Measurements from ENCODE around the gene ATP10A.

The ATP10A gene

DNA sequence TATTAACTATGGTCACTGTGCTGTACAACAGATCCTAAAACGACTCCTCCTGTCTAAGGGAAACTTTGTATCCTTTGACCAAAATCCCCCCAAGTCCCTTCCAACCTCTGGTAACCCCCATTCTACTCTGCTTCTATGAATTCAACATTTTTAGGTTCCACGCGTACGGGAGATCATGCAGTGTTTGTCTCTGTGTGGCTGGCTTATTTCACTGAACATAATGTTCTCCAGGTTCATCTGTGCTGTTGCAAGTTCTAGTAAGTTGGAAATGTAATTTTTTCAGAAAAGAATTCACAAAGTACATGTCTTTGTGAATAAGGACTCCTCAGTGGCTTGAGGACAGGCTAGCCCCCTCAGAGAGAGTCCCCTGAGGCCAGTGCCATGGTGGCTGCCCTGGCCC, 66.1 kb downstream of the ATP10A start:
- TF ChIP-seq, protein P1, sequence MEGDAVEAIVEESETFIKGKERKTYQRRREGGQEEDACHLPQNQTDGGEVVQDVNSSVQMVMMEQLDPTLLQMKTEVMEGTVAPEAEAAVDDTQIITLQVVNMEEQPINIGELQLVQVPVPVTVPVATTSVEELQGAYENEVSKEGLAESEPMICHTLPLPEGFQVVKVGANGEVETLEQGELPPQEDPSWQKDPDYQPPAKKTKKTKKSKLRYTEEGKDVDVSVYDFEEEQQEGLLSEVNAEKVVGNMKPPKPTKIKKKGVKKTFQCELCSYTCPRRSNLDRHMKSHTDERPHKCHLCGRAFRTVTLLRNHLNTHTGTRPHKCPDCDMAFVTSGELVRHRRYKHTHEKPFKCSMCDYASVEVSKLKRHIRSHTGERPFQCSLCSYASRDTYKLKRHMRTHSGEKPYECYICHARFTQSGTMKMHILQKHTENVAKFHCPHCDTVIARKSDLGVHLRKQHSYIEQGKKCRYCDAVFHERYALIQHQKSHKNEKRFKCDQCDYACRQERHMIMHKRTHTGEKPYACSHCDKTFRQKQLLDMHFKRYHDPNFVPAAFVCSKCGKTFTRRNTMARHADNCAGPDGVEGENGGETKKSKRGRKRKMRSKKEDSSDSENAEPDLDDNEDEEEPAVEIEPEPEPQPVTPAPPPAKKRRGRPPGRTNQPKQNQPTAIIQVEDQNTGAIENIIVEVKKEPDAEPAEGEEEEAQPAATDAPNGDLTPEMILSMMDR (IDR thresholded peaks at IDR 0.05): no peak
- no peaks in the 10 kb centered on the region for H3K36me3 ChIP-seq
- H3K9me3 ChIP-seq: no peaks in the 10 kb centered on the region
- no peak overlapping the region for H3K27ac ChIP-seq
- no peaks in the 10 kb centered on the region for H3K4me1 ChIP-seq (ENCODE audit: control insufficient read depth in 1 of 2, insufficient read depth in 1 of 2, low read depth in 1 of 2, low read length in 1 of 2)
- peaks cover 38% of the 10 kb centered on the region for H3K27me3 ChIP-seq
- H3K4me3 ChIP-seq (ENCODE audit: low read depth in 1 of 2, low read length in 1 of 2): no peak overlapping the region

DNA sequence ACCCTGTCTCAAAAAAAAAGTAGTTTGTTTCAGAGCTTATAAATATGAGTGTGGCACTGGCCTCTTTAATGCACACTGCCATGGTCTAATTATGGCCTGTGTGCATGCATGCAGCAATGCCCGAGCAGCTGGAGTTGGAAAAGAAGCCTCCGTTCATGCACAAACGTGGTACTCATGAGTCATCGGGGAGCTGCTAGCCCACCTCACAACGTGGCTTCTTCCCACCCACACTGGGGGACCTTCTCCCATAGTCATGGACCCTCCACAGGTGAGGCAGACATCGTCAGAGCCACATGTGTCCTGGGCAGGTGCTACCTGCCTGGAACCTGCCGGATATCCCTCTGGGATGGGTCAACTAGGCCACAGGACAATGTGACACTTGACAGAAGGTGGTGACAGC, 66.7 kb downstream of the ATP10A start:
- no peaks in the 10 kb centered on the region for H3K9me3 ChIP-seq
- no peaks in the 10 kb centered on the region for H3K36me3 ChIP-seq
- no peak overlapping the region for H3K4me3 ChIP-seq (ENCODE audit: low read depth in 1 of 2, low read length in 1 of 2)
- no peak overlapping the region for H3K27ac ChIP-seq
- H3K27me3 ChIP-seq: peaks cover 38% of the 10 kb centered on the region
- no peaks in the 10 kb centered on the region for H3K4me1 ChIP-seq (ENCODE audit: control insufficient read depth in 1 of 2, insufficient read depth in 1 of 2, low read depth in 1 of 2, low read length in 1 of 2)
- TF ChIP-seq, protein P1 (IDR thresholded peaks at IDR 0.05): no peak

DNA sequence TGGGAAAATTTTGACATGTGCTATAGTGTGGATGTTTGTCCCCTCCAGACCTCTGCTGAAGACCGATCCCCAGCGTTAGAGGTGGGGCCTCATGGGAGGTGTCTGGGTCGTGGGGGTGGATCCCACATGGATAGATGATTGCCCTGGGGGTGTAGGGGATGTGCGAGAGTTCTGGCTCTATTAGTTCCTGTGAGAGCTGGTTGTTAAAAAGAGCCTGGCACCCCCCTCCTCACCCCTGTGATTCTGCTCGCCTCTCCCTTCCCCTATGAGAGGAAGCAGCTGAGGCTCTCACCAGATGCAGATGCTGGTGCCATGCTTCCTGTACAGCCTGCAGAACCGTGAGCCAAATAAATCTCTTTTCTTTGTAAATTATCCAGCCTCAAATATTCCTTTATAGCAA, 67.4 kb downstream of the ATP10A start:
- H3K27me3 ChIP-seq: peaks cover 38% of the 10 kb centered on the region
- H3K4me3 ChIP-seq (ENCODE audit: low read depth in 1 of 2, low read length in 1 of 2): no peak overlapping the region
- H3K36me3 ChIP-seq: no peaks in the 10 kb centered on the region
- H3K9me3 ChIP-seq: no peaks in the 10 kb centered on the region
- TF ChIP-seq, protein P1 (IDR thresholded peaks at IDR 0.05): no peak
- no peaks in the 10 kb centered on the region for H3K4me1 ChIP-seq (ENCODE audit: control insufficient read depth in 1 of 2, insufficient read depth in 1 of 2, low read depth in 1 of 2, low read length in 1 of 2)
- no peak overlapping the region for H3K27ac ChIP-seq

DNA sequence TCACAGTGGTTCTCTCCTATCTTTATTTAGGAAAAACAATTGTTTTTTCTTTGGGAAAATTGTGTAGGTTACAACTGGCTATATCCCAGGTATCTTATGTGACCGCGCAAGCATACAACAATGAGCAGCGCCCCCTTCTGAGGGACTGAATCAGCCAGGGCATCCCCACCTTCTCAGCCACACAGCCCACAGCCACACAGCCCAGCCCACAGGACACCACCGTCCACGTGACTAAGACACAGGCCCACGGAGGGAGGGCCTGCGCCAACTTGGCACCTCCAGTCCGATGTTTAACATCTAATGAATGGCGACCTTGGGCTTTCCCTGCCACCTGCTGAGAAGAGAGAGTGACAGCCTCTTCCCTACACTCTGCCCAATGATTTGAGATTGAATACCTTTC, 68.1 kb downstream of the ATP10A start:
- peaks cover 31% of the 10 kb centered on the region for H3K27me3 ChIP-seq
- H3K4me3 ChIP-seq (ENCODE audit: low read depth in 1 of 2, low read length in 1 of 2): no peak overlapping the region
- H3K36me3 ChIP-seq: no peaks in the 10 kb centered on the region
- no peak overlapping the region for H3K27ac ChIP-seq
- TF ChIP-seq, protein P1 (IDR thresholded peaks at IDR 0.05): no peak
- H3K9me3 ChIP-seq: no peaks in the 10 kb centered on the region
- no peaks in the 10 kb centered on the region for H3K4me1 ChIP-seq (ENCODE audit: control insufficient read depth in 1 of 2, insufficient read depth in 1 of 2, low read depth in 1 of 2, low read length in 1 of 2)

DNA sequence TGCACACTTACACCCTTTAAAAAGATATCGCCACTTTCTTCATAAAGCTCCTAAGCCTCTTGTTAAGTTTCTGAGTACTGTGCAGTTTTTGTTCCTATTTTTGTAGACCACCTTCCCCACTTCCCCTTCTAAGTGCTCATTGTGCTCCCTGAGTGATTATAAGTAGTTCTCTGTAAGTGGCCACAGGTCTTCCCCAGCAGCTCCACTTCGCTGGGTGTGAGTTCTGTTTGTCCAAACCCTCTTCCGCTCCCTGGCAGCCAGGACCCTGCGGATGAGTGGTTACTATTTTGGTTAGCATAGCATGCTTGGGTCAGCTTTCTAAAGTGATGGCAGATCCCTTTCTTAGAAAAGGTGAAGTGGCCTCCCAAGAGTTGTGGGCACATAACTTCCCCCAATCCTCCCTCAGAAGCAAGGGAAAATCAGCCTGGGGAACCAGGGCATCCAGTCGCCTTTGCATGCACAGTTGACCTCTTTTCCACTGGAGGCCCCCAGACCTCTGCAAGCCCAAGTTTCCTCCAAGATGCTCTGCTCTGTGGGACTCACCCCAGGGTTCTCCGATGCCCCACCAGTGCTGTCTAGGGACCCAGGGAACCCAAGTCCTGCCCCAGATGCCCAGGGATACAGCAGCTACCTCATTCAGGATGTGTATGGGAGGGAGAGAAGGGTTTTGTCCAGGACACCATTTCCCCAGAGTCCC, 69.6 kb downstream of the ATP10A start:
- Histone ChIP-seq H3K4me1 (ENCODE audit: control insufficient read depth in 1 of 2, insufficient read depth in 1 of 2, low read depth in 1 of 2, low read length in 1 of 2) (no peaks in the 10 kb centered on the region), H3K4me3 (ENCODE audit: low read depth in 1 of 2, low read length in 1 of 2) (no peak overlapping the region)
- TF ChIP-seq, protein P1 (IDR thresholded peaks at IDR 0.05): no peak

More for the DNA sequence above, 69.6 kb downstream of the ATP10A start:
- no peaks in the 10 kb centered on the region for H3K36me3 ChIP-seq
- H3K9me3 ChIP-seq: no peaks in the 10 kb centered on the region
- peaks cover 16% of the 10 kb centered on the region for H3K27me3 ChIP-seq
- no peak overlapping the region for H3K27ac ChIP-seq
